HepG2 (cell line): ENCODE data around the gene TP73. TPM values are rescaled to one million over a fixed set of nuclear protein-coding genes. Genes with fewer than 3 reads are reported as not detected.

ENCODE experiments used
- ARID3A ChIP-seq: IDR thresholded peaks from 2 replicates; pipeline ENCODE4 v1.6.1; 2012; ENCODE audit warnings: low read depth, low read length, improper control_type of control experiment
- DPF2 ChIP-seq: sonication (generic); formaldehyde crosslinking; IDR thresholded peaks from 2 replicates; pipeline ENCODE4 v1.4.0; 2020; ENCODE audit warnings: mild to moderate bottlenecking, low read depth, missing genetic modification reagents, borderline replicate concordance
- ELK4 ChIP-seq: sonication (generic); formaldehyde crosslinking; IDR thresholded peaks from 2 replicates; pipeline ENCODE4 v1.9.0; 2021; ENCODE audit warnings: missing genetic modification reagents, borderline replicate concordance
- HOMEZ ChIP-seq: IDR thresholded peaks from 2 replicates; pipeline ENCODE4 v1.6.1; 2016; ENCODE audit warnings: low read depth
- KIAA2018 ChIP-seq: sonication (generic); formaldehyde crosslinking; IDR thresholded peaks from 2 replicates; pipeline ENCODE4 v1.5.0; 2020; ENCODE audit warnings: mild to moderate bottlenecking, missing genetic modification reagents, borderline replicate concordance
- KLF11 ChIP-seq: IDR thresholded peaks from 2 replicates; pipeline ENCODE4 v1.6.1; 2016; ENCODE audit warnings: missing compliant biosample characterization
- MBD4 ChIP-seq: IDR thresholded peaks from 2 replicates; pipeline ENCODE4 v1.6.1; 2012; ENCODE audit warnings: low read length, inconsistent platforms, borderline replicate concordance
- MXD3 ChIP-seq: IDR thresholded peaks from 2 replicates; pipeline ENCODE4 v1.6.1; 2016; ENCODE audit warnings: mild to moderate bottlenecking, missing biosample characterization, missing genetic modification reagents
- NFYC ChIP-seq: IDR thresholded peaks from 2 replicates; pipeline ENCODE4 v1.6.1; 2016; ENCODE audit warnings: missing genetic modification reagents, missing compliant biosample characterization
- PHF8 ChIP-seq: sonication (generic); formaldehyde crosslinking; IDR thresholded peaks from 2 replicates; pipeline ENCODE4 v1.5.0; 2020; ENCODE audit warnings: missing genetic modification reagents
- ZNF563 ChIP-seq: sonication (generic); formaldehyde crosslinking; IDR thresholded peaks from 2 replicates; pipeline ENCODE4 v1.8.0; 2022; ENCODE audit warnings: mild to moderate bottlenecking, moderate library complexity, missing genetic modification reagents
- polyA plus RNA-seq, 8 experiments: library from polyadenylated mRNA; depleted of rRNA in 3 of 8; stranded (reverse) in 7 of 8; unstranded in 1 of 8; fragments of >200 nt; fragmentation: Illumina TruSeq in 4 of 8; extraction: Trizol in 4 of 8; gene quantifications; 2 replicates each; pipeline versions ENCODE4 v1.2.1 to v1.2.3, GENCODE V29; 2011 to 2016; ENCODE audit warnings: low read depth in 4 of 8, missing spikeins in 1 of 8, mixed read lengths in 1 of 8; ENCODE audit not compliant: insufficient read depth in 1 of 8
- total RNA-seq, 5 experiments: library from RNA; depleted of rRNA; stranded (reverse); fragments of >200 nt; fragmentation: Illumina TruSeq; extraction: Trizol; gene quantifications; 2 replicates each; pipeline ENCODE4 v1.2.3, GENCODE V29; 2016; ENCODE audit warnings: low read depth in 1 of 5

Gene TP73
- total and polyA plus RNA-seq, 2 of the 13 experiments (the other 11 are each of a cell fraction or from before 2014, with no cell fraction given) = 0.49 to 1.1 TPM

- no peak for TF ChIP-seq ELK4 (CRISPR knock-in tag)
- no peak for TF ChIP-seq KLF11
- TF ChIP-seq HOMEZ (CRISPR knock-in tag) = no peak
- no peak for TF ChIP-seq NFYC (CRISPR knock-in tag)
- no peak for TF ChIP-seq KIAA2018 (CRISPR knock-in tag)
- TF ChIP-seq ARID3A = no peak
- TF ChIP-seq MXD3 (CRISPR knock-in tag) = no peak
- TF ChIP-seq MBD4 = no peak
- TF ChIP-seq ZNF563 (CRISPR knock-in tag) = no peak
- no peak for TF ChIP-seq DPF2 (CRISPR knock-in tag)
- no peak for TF ChIP-seq PHF8 (CRISPR knock-in tag)
Measured at GRCh38 chr1:3744646-3745045, 92.3 kb downstream of the TP73 start (continued).
